Kidney (tissue), 14 donors: ENCODE data around the gene KIAA1671. TPM values are rescaled to one million over a fixed set of nuclear protein-coding genes. Genes with fewer than 3 reads are reported as not detected.

ENCODE experiments used
- DNase-seq, 5 donors: peaks; one replicate each; pipeline ENCODE4 v3.0.0-alpha.2; 2013 to 2020
- FAIRE-seq: peaks from 2 replicates; lab custom pipeline; 2012; peaks lifted over from hg19 to GRCh38; lab: Jason Lieb, UNC
- H3K27ac ChIP-seq, 2 donors: one replicate each; pipeline ENCODE4 v1.7.0; 2013; ENCODE audit warnings: low read depth in 2 of 2, low read length in 2 of 2, inconsistent platforms in 1 of 2
- H3K27me3 ChIP-seq: one replicate; pipeline ENCODE4 v1.7.1; 2013; ENCODE audit warnings: low read length, inconsistent platforms; ENCODE audit not compliant: control insufficient read depth, insufficient read depth
- H3K36me3 ChIP-seq, 3 donors: one replicate each; pipeline versions ENCODE4 v1.7.0 to v1.7.1; 2013; ENCODE audit warnings: low read length in 3 of 3, control low read depth in 1 of 3, inconsistent platforms in 1 of 3; ENCODE audit not compliant: insufficient read depth in 3 of 3, control insufficient read depth in 2 of 3
- H3K4me1 ChIP-seq, 3 donors: one replicate each; pipeline versions ENCODE4 v1.7.0 to v1.7.1; 2013; ENCODE audit warnings: low read length in 3 of 3, inconsistent platforms in 1 of 3, low read depth in 1 of 3; ENCODE audit not compliant: control insufficient read depth in 2 of 3, insufficient read depth in 2 of 3
- H3K4me3 ChIP-seq, 3 donors: one replicate each; pipeline versions ENCODE4 v1.7.0 to v1.8.1; 2013; ENCODE audit warnings: low read length in 3 of 3, control low read depth in 1 of 3, inconsistent platforms in 1 of 3
- H3K9ac ChIP-seq, 3 donors: one replicate each; pipeline versions ENCODE4 v1.7.0 to v1.7.1; 2013; ENCODE audit warnings: low read length in 3 of 3, control low read depth in 1 of 3, inconsistent platforms in 1 of 3
- H3K9me3 ChIP-seq, 3 donors: one replicate each; pipeline versions ENCODE4 v1.7.0 to v1.7.1; 2013; ENCODE audit warnings: low read length in 3 of 3, control low read depth in 1 of 3, inconsistent platforms in 1 of 3; ENCODE audit not compliant: control insufficient read depth in 2 of 3, insufficient read depth in 1 of 3
- CTCF ChIP-seq: IDR thresholded peaks from 3 replicates; pipeline ENCODE4 v1.5.1; 2012; ENCODE audit warnings: mild to moderate bottlenecking, moderate library complexity, borderline replicate concordance; ENCODE audit not compliant: insufficient read depth; ENCODE audit errors: extremely low read depth
- intact Hi-C: fragments of 100-400 bp; cut with DNase I; formaldehyde crosslinking; loops from one replicate; pipeline ENCODE4 v1.11.1; 2022
- polyA plus RNA-seq: library from polyadenylated mRNA; stranded (reverse); fragments of 350-450 nt; fragmentation: Illumina TruSeq; extraction: RNeasy Lipid Tissue Mini Kit (QIAGEN cat#74804); gene quantifications from one replicate; pipeline ENCODE4 v1.2.3, GENCODE V29; 2014; ENCODE audit warnings: low read depth, low replicate concordance; ENCODE audit not compliant: insufficient read depth
- total RNA-seq: library from RNA; stranded (reverse); fragmentation: NEBNext Ultra II Directional; extraction: Animal tissue kit (Norgen Biotek cat#: 25700); gene quantifications from one replicate; pipeline ENCODE4 v1.2.1, GENCODE V29; 2021
- donor health status: control.
- donor health status: control.
- donor health status: control.
- donor health status: control.
- donor health status: control.
- donor health status: DM: yes; HTN: yes; CAD: no.
- donor health status: Normal renal cell carcinoma (clear cell type).

KIAA1671 gene
- total and polyA plus RNA-seq, 2 donors from 2014 or later, result 7.3 to 65.2 TPM

GRCh38 chr22:25060522-25061071 lies 108.1 kb downstream of the KIAA1671 start:
- Histone ChIP-seq H3K36me3 (no peaks in the 10 kb centered on the region), H3K27me3 (no peaks in the 10 kb centered on the region), H3K9ac (no peak overlapping the region), H3K27ac (no peak overlapping the region), H3K4me3 (no peak overlapping the region), H3K4me1 (no peaks in the 10 kb centered on the region), H3K9me3 (no peaks in the 10 kb centered on the region)
- TF ChIP-seq CTCF, result no peak
- FAIRE-seq, result no peak
- intact Hi-C loops, result no loop called here
- no peak for DNase-seq

- no peak for TF ChIP-seq CTCF
- H3K9me3 ChIP-seq, result no peaks in the 10 kb centered on the region
- FAIRE-seq (no peak), DNase-seq (no peak)
- H3K27ac ChIP-seq, result no peak overlapping the region
- no peaks in the 10 kb centered on the region for H3K27me3 ChIP-seq
- H3K4me1 ChIP-seq, result no peaks in the 10 kb centered on the region
- no peaks in the 10 kb centered on the region for H3K36me3 ChIP-seq
- intact Hi-C loops, result no loop called here
- no peak overlapping the region for H3K9ac ChIP-seq
- no peak overlapping the region for H3K4me3 ChIP-seq
Observed at GRCh38 chr22:25061134-25061533, 108.6 kb downstream of the KIAA1671 start.

GRCh38 chr22:25061605-25062376 lies 109.3 kb downstream of the KIAA1671 start:
- no peaks in the 10 kb centered on the region for H3K27me3 ChIP-seq
- no peak for DNase-seq
- no peaks in the 10 kb centered on the region for H3K9me3 ChIP-seq
- no peaks in the 10 kb centered on the region for H3K4me1 ChIP-seq
- TF ChIP-seq CTCF, result no peak
- H3K36me3 ChIP-seq, result no peaks in the 10 kb centered on the region
- intact Hi-C loops, result no loop called here
- no peak for FAIRE-seq
- H3K4me3 ChIP-seq, result no peak overlapping the region
- H3K27ac ChIP-seq, result no peak overlapping the region
- H3K9ac ChIP-seq, result no peak overlapping the region
